Dedifferentiated amniotic fluid mesenchymal stem cell (primary cell): ENCODE measurements around the gene OR8B3.
"Not testable (repeated sequence)": the region's sequence is repeated elsewhere in the genome, so short reads cannot be mapped to it uniquely, and the experiment has no call there.

Experiments used
- DNase-seq: peaks from one replicate; pipeline ENCODE4 v3.0.0-alpha.2; 2016; ENCODE audit errors: extremely low spot score

OR8B3 gene

GRCh38 chr11:124398924-124399323 is at the start of gene OR8B3:
Gene OR8B3, minus strand, starts transcription at chr11:124399024. Its CDS starts 1,673 bp downstream, at chr11:124397351.
- DNase-seq = no peak

- DNase-seq = no peak
Measured at GRCh38 chr11:124446916-124447315, 48.1 kb upstream of the OR8B3 start.

- DNase-seq = no peak
Measured at GRCh38 chr11:124445646-124446150, 46.9 kb upstream of the OR8B3 start, which contains the start of gene OR8B8. Gene OR8B8, minus strand, starts transcription at chr11:124445696. Its CDS starts 4,611 bp downstream, at chr11:124441085.

- no peak for DNase-seq
Measured at GRCh38 chr11:124442847-124443246, 44.0 kb upstream of the OR8B3 start.

GRCh38 chr11:124442442-124442841 is 43.6 kb upstream of the OR8B3 start:
- DNase-seq = no peak

- no peak for DNase-seq
Measured at GRCh38 chr11:124441519-124441918, 42.7 kb upstream of the OR8B3 start.

- no peak for DNase-seq
Measured at GRCh38 chr11:124441081-124441480, 42.3 kb upstream of the OR8B3 start.

GRCh38 chr11:124440608-124441007 is 41.8 kb upstream of the OR8B3 start:
- no peak for DNase-seq

- no peak for DNase-seq
Measured at GRCh38 chr11:124434699-124435098, 35.9 kb upstream of the OR8B3 start.

- DNase-seq = no peak
Measured at GRCh38 chr11:124429599-124429998, 30.8 kb upstream of the OR8B3 start.

- DNase-seq = no peak
Measured at GRCh38 chr11:124424384-124424921, 25.6 kb upstream of the OR8B3 start, which contains the start of gene OR8B4. Gene OR8B4, minus strand, starts transcription at chr11:124424871. Its CDS starts 0 bp downstream, at chr11:124424871.

GRCh38 chr11:124421043-124421442 is 22.2 kb upstream of the OR8B3 start:
- no peak for DNase-seq

- peak; percentile 54 for DNase-seq
Measured at GRCh38 chr11:124415356-124415923, 16.6 kb upstream of the OR8B3 start.

GRCh38 chr11:124409906-124410305 is 11.1 kb upstream of the OR8B3 start:
- no peak for DNase-seq

GRCh38 chr11:124405581-124405980 is 6.8 kb upstream of the OR8B3 start:
- no peak for DNase-seq

GRCh38 chr11:124403186-124403585 is 4.4 kb upstream of the OR8B3 start:
- DNase-seq = not testable (repeated sequence)

GRCh38 chr11:124402326-124402922 is 3.6 kb upstream of the OR8B3 start:
- peak; percentile 91 for DNase-seq

GRCh38 chr11:124396847-124397246 is 2.0 kb downstream of the OR8B3 start:
- DNase-seq = not testable (repeated sequence)

- DNase-seq = no peak
Measured at GRCh38 chr11:124394408-124394807, 4.4 kb downstream of the OR8B3 start.

- DNase-seq = no peak
Measured at GRCh38 chr11:124384399-124384798, 14.4 kb downstream of the OR8B3 start, which contains the start of gene OR8B2. Gene OR8B2, minus strand, starts transcription at chr11:124384499. Its CDS starts 1,156 bp downstream, at chr11:124383343.

GRCh38 chr11:124382857-124383256 is 16.0 kb downstream of the OR8B3 start:
- DNase-seq = not testable (repeated sequence)

- DNase-seq = no peak
Measured at GRCh38 chr11:124380585-124380984, 18.2 kb downstream of the OR8B3 start.

GRCh38 chr11:124376280-124376679 is 22.5 kb downstream of the OR8B3 start:
- DNase-seq = no peak
